HUES64 (cell line): ENCODE measurements around the gene GOLGA6L9.
"Not testable (repeated sequence)": the region's sequence is repeated elsewhere in the genome, so short reads cannot be mapped to it uniquely, and the experiment has no call there.

Source experiments
- H3K27ac ChIP-seq: 2 replicates; pipeline ENCODE4 v1.7.0; 2013; ENCODE audit warnings: low read depth, low read length, inconsistent platforms
- H3K27me3 ChIP-seq: 2 replicates; pipeline ENCODE4 v1.6.1; 2013; ENCODE audit warnings: mild to moderate bottlenecking, low read length; ENCODE audit not compliant: insufficient read depth
- H3K36me3 ChIP-seq: 2 replicates; pipeline ENCODE4 v1.6.1; 2013; ENCODE audit warnings: mild to moderate bottlenecking, low read length; ENCODE audit not compliant: insufficient read depth
- H3K4me1 ChIP-seq: 2 replicates; pipeline ENCODE4 v1.6.1; 2013; ENCODE audit warnings: mild to moderate bottlenecking, low read length, moderate library complexity; ENCODE audit not compliant: insufficient read depth
- H3K4me3 ChIP-seq: 2 replicates; pipeline ENCODE4 v1.5.1; 2013; ENCODE audit warnings: mild to moderate bottlenecking, low read length, moderate library complexity
- H3K9ac ChIP-seq: 2 replicates; pipeline ENCODE4 v1.6.1; 2013; ENCODE audit warnings: mild to moderate bottlenecking, low read depth, low read length
- H3K9me3 ChIP-seq: 2 replicates; pipeline ENCODE4 v1.6.1; 2013; ENCODE audit warnings: low read depth, low read length; ENCODE audit not compliant: insufficient read depth
- WGBS: fragments of 150-250, 120-280 bp; methylation state at CpG from one replicate; pipeline ENCODE4 v1.1.7; 2013; ENCODE audit warnings: missing lambda C conversion rate; 5-methylcytosine and 5-hydroxymethylcytosine counted together

Gene GOLGA6L9

DNA sequence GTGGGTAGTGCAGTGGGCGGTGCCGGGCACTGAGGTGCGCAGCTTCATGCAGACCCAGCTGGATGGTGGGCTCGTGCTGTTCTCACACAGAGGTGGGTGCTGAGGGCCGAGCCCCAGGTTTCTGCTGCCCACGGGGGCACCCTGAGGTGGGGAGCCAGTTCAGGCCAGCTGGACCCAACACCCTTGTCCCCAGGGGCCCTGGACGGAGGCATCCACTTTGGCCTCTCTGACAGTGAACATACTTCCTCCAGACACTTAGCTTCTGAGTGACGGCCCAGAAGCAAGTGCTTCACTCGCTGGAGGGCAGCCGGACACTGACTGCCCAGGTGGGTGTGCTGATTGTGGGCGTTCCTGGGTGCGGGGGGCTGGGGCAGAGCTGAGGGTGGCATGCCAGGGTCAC, 39.8 kb downstream of the GOLGA6L9 start:
- not testable (repeated sequence) for H3K27me3 ChIP-seq, H3K9ac ChIP-seq, H3K4me1 ChIP-seq, H3K27ac ChIP-seq, H3K36me3 ChIP-seq, H3K4me3 ChIP-seq, H3K9me3 ChIP-seq
- WGBS: no CpG with 5 or more reads among the region's 12 CpGs

DNA sequence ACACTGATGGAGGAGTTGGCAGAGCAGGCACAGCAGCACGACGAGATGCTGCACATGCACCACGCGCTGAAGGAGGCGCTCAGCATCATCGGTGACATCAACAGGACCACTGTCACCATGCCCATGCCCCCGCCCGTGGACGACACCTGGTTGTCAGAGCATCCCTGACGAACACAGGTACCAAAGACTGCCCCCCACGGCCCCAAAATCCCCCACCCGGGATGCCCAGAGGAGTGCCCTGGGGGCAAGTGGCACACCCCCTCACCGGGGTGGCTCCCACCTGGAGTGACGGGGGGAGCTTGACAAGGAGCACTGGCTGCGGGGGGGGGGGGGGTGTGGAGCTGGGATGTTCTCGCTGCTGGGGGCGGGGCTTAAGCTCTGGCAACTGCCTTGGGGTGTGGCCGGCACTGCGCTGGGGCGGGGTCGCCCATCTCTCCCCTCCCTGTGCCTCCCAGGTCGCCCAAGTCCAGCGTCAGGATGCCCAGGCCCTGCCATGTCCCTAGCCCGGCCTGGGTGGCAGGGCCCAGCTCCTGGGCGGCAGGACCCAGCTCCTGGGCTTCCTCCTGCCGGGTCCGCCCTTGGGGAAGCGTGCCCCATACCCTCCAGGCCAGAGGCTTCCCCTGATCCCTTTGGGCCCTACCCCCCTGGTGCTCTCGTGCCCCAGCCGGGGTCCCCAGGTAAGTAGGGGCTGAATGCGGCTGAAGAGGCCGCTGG, 42.8 kb downstream of the GOLGA6L9 start:
- not testable (repeated sequence) for H3K27me3 ChIP-seq, H3K36me3 ChIP-seq, H3K4me3 ChIP-seq, H3K4me1 ChIP-seq, H3K9me3 ChIP-seq, H3K9ac ChIP-seq, H3K27ac ChIP-seq
- WGBS: 92% methylated on average over 24 of the region's 32 CpGs

DNA sequence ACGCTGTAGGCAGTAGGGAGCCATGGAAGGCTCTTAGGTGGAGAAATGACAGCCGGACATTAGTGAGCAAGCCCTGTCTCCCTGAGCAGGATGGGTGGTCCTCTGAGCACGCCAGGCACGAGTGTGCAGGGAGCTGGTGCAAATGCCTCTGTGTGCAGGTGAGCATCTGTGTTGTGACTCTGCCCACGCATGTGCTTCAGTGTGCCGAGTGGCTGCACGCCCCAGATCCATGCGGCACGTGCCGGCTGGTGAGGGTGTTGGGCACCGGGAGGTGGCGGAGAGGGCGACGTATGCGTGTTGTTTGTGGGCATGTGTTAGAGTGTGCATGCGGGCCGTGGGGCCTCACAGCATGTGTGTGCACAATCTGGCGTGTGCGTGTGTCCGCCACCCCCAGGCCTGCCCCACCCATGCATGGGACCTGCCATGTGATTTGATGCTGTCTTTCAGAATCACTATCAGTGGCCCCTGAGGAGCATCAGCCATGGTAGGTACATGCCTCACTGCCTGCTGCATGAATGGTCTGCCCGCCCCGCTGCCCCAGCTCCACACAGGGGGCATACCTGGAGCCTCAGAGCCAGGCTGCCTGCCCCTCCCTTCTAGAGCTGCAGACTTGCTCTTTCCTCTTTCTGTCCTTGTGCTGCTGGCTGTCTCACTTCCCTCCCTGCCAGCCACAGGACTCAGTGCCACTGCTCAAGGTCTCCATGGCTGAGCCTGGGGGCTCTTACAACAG, 45.1 kb downstream of the GOLGA6L9 start:
- H3K4me3 ChIP-seq, H3K27ac ChIP-seq, H3K27me3 ChIP-seq, H3K9ac ChIP-seq, H3K4me1 ChIP-seq, H3K36me3 ChIP-seq, H3K9me3 ChIP-seq: not testable (repeated sequence)
- 93% methylated on average over 12 of the region's 22 CpGs for WGBS

DNA sequence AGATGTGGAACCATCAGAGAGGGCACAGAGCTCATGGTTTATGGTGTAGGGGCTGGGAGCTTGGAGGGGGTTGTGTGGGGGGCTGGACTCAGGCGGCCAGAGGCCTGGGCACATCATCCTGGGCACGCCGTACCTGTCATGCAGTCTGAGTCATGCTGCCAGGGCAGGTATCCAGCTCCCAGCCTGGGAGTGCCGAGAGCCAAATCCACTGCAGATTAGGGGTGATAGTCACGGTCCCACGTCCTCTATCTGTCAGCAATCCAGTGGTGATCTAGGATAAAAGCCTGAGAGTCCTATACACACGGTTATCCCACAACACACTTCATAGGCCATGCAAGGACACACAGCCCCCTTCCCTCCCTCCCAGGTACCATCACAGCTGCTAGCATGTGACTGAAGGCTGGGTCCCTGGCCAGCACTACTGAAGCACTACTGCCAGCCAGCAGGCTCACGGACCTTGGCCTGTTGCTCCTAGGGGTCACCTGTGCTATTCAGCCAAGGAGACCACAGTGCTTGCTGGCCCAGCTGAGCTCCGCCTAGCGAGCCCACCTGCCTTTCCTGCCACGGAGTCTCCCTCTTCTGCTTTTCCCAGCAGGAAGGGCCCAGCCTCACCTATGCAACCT, 45.8 kb downstream of the GOLGA6L9 start:
- not testable (repeated sequence) for H3K27ac ChIP-seq, H3K9me3 ChIP-seq, H3K4me1 ChIP-seq, H3K27me3 ChIP-seq, H3K9ac ChIP-seq, H3K36me3 ChIP-seq, H3K4me3 ChIP-seq
- 92% methylated on average over 4 of the region's 11 CpGs for WGBS

- not testable (repeated sequence) for H3K27ac ChIP-seq, H3K4me3 ChIP-seq, H3K9ac ChIP-seq, H3K4me1 ChIP-seq, H3K9me3 ChIP-seq, H3K27me3 ChIP-seq, H3K36me3 ChIP-seq
- 91% methylated on average over 12 of the region's 14 CpGs for WGBS
Measured at GRCh38 chr15:82476697-82477342, 47.2 kb downstream of the GOLGA6L9 start.

DNA sequence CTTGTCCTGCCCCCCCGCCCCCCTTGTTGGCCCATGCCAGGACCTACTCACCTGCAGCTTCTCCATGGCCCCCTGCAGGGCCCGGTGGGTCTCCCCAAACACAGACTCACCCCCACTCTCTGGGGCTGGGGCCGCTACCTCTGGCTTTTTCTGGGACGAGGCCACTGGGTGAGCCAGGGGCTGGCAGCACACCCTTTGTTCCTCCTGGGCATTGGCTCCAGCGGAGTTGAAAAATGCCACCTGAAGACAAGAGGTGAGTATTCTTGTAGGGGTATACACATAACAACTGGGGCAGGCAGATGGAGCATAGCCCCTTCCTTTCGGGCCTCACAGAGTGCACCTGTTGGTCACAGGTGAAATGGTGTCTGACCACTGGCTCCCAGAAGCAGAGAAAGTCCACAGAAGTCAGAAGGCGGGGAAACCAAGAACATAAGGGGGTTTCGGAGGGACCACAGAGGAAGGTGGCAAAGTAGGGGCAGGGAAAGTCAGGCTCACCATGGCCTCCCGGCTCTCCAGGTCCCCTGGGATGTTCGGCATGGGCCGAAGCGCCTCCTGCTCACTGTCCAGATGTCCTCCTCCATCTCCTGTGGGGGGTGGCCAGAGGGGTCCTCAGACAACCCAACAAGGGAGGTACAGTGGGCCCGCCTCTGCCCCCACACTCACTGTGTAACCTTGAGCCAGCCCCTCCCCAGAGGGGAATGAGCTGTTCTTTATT, 47.9 kb downstream of the GOLGA6L9 start:
- not testable (repeated sequence) for H3K9ac ChIP-seq, H3K27me3 ChIP-seq, H3K9me3 ChIP-seq, H3K4me3 ChIP-seq, H3K36me3 ChIP-seq, H3K27ac ChIP-seq, H3K4me1 ChIP-seq
- WGBS: 95% methylated on average over 10 of the region's 13 CpGs
